Lower leg skin (tissue), 3 donors: ENCODE results near the gene GALNT18.

Experiments
- POLR2A ChIP-seq, 2 donors: fragments of 450-650 bp; IDR thresholded peaks; one replicate each; pipeline ENCODE4 v1.6.1; 2016 to 2017; ENCODE audit warnings: antibody characterized with exemption in 2 of 2, mild to moderate bottlenecking in 1 of 2, moderate library complexity in 1 of 2
- TF ChIP-seq, protein P1 (sequence below), 3 donors: fragments of 450-650 bp; IDR thresholded peaks; one replicate each; pipeline ENCODE4 v1.5.1; 2016; ENCODE audit warnings: antibody characterized with exemption in 3 of 3, mild to moderate bottlenecking in 3 of 3, moderate library complexity in 2 of 3

DNA sequence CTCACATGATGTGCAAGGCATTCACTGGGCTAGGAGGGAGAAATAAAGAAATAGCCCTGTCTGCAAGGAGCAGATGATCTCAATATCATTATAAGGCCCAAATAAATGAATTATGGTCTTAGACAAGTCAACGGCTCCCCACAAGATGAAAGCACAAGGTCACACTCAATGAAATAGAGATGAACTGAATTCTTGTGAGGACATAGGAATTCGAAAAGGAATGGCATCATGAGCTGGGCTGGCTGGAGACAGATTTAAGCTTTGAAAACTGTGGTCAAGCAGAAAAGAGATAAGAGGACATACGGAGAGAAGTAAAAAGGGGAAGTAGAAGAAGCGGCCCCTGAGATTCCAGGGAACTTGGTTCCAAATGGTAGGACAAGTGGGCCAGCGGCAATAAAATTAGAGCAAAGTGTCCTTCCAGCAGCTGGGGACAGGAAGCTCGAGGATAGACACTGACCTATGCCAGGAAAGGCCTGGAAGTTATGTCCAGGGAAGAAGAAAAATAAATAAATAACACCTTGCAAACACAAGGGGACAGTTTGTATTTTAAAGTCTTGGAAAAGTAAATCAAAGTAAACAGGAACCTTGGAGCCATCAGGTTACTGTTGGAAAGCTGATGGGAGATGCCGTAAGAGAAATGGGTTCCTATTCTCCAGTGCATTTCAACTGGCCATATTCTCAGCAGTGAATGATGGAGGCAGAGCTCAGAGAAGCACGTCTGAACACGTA lies 37.8 kb downstream of the GALNT18 start:
- TF ChIP-seq, protein P1, sequence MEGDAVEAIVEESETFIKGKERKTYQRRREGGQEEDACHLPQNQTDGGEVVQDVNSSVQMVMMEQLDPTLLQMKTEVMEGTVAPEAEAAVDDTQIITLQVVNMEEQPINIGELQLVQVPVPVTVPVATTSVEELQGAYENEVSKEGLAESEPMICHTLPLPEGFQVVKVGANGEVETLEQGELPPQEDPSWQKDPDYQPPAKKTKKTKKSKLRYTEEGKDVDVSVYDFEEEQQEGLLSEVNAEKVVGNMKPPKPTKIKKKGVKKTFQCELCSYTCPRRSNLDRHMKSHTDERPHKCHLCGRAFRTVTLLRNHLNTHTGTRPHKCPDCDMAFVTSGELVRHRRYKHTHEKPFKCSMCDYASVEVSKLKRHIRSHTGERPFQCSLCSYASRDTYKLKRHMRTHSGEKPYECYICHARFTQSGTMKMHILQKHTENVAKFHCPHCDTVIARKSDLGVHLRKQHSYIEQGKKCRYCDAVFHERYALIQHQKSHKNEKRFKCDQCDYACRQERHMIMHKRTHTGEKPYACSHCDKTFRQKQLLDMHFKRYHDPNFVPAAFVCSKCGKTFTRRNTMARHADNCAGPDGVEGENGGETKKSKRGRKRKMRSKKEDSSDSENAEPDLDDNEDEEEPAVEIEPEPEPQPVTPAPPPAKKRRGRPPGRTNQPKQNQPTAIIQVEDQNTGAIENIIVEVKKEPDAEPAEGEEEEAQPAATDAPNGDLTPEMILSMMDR (IDR thresholded peaks at IDR 0.05): no peak
- no peak for TF ChIP-seq POLR2A (IDR thresholded peaks at IDR 0.05)
